Measurements from ENCODE around the gene IFT27.

Gene IFT27

GRCh38 chr22:36725366-36726006 is 50.4 kb downstream of the IFT27 start:
- no peak for DNase-seq (ENCODE audit: low spot score)

GRCh38 chr22:36724836-36725235 is 51.1 kb downstream of the IFT27 start:
- DNase-seq (ENCODE audit: low spot score), result no peak

DNA sequence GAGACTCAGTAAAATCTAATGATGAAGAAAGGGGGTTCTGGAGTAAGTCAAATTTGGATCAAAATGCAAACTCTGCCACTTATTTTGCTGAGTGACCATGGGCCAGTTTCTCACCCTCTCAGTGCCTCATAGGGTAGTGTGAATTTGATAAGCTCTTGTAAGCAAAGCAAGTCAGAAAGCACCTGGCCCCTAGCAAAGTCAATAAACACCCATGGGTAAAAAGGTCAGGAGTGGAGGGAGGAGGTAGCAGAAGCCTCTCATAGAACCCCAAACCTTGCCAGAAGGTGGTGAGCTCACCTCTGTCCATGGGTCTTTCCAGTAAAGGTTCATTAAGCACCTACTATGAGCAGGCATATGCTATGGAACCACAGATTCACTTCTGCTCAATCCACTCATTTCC is 53.9 kb downstream of the IFT27 start:
- no peak for DNase-seq (ENCODE audit: low spot score)

- DNase-seq (ENCODE audit: low spot score), result no peak
Observed at GRCh38 chr22:36715647-36716046, 60.3 kb downstream of the IFT27 start.

GRCh38 chr22:36714110-36714509 is 61.8 kb downstream of the IFT27 start:
- no peak for DNase-seq (ENCODE audit: low spot score)

DNA sequence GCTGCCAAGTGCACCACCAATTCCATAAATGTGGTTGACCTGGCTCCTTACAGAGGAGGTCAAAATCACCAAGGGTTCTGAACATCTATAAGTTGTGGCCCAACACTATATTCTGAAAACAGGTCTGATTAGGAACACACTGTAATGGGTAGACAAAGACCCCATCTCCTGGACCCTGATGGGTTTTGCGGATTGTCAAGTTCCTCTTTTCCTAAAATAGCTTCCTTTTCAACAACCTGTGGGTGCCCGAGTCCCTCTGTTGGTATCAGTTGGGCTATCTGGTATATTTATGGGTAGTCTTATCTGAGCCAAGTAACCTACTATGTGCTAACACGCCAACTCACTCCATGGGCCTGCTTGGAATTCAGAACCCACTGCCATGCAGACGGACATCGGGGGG is 62.5 kb downstream of the IFT27 start:
- DNase-seq (ENCODE audit: low spot score), result no peak
